HUES6 (cell line): ENCODE results near the gene MIXL1.
"Not testable (repeated sequence)": the region's sequence is repeated elsewhere in the genome, so short reads cannot be mapped to it uniquely, and the experiment has no call there.

Experiments
- H3K27ac ChIP-seq: 2 replicates; pipeline ENCODE4 v1.7.0; 2013; ENCODE audit warnings: low read depth, mild to moderate bottlenecking, low read length, inconsistent platforms
- H3K27me3 ChIP-seq: 2 replicates; pipeline ENCODE4 v1.6.1; 2013; ENCODE audit warnings: low read length; ENCODE audit not compliant: control insufficient read depth, insufficient read depth
- H3K36me3 ChIP-seq: 2 replicates; pipeline ENCODE4 v1.6.1; 2013; ENCODE audit warnings: low read length; ENCODE audit not compliant: control insufficient read depth, insufficient read depth
- H3K4me1 ChIP-seq: 2 replicates; pipeline ENCODE4 v1.6.1; 2013; ENCODE audit warnings: low read length; ENCODE audit not compliant: control insufficient read depth, insufficient read depth
- H3K4me3 ChIP-seq: 2 replicates; pipeline ENCODE4 v1.5.1; 2013; ENCODE audit warnings: low read depth, low read length
- H3K9ac ChIP-seq: one replicate; pipeline ENCODE4 v1.6.1; 2013; ENCODE audit warnings: mild to moderate bottlenecking, low read length
- H3K9me3 ChIP-seq: 2 replicates; pipeline ENCODE4 v1.6.1; 2013; ENCODE audit warnings: low read depth, low read length; ENCODE audit not compliant: control insufficient read depth, insufficient read depth

MIXL1 gene

GRCh38 chr1:226202246-226202645 is 21.2 kb upstream of the MIXL1 start:
- Histone ChIP-seq H3K4me1 (peaks cover 18% of the 10 kb centered on the region), H3K27me3 (no peaks in the 10 kb centered on the region), H3K4me3 (no peak overlapping the region), H3K36me3 (no peaks in the 10 kb centered on the region), H3K9me3 (no peaks in the 10 kb centered on the region), H3K27ac (no peak overlapping the region; the same call in 1 of the 2 replicates), H3K9ac (no peak overlapping the region)

DNA sequence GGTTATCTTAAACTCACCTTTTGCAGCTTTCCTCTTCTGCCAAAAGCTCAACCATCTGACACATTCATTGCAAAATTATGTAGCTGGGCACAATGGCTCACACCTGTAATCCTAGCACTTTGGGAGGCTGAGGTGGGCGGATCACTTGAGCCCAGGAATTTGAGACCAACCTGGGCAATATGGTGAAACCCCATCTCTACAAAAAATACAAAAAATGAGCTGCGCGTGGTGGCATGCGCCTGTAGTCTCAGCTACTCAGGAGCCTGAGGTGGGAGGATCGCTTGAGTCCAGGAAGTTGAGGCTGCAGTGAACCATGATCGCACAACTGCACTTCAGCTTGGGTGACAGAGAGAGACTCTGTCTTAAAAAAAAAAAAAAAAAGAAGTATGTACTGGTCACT is 20.8 kb upstream of the MIXL1 start:
- not testable (repeated sequence) for H3K4me3 ChIP-seq, H3K9ac ChIP-seq, H3K36me3 ChIP-seq, H3K27ac ChIP-seq, H3K27me3 ChIP-seq, H3K9me3 ChIP-seq
- peaks cover 18% of the 10 kb centered on the region for H3K4me1 ChIP-seq

- Histone ChIP-seq H3K4me3 (no peak overlapping the region), H3K36me3 (no peaks in the 10 kb centered on the region), H3K9ac (no peak overlapping the region)
Measured at GRCh38 chr1:226203240-226203639, 20.2 kb upstream of the MIXL1 start.

DNA sequence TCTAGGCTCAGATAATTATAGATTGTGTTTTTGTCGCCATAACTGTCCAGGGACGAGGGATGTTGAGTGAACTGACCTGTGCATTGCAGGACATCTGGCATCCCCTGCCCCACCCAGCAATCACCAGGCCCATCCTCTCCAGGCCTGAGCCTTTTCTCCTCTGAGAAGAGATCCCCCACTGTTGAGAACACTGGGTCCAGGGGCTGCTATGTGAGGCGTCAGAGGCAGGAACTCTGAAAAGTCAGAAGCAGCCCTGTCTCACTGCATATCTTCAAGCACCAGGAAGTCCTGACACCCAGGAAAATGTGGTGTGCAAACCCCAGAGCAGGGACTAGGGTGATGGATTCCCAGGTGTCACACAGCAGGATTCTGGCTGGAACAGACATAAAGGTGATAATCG is 19.8 kb upstream of the MIXL1 start:
- no peaks in the 10 kb centered on the region for H3K36me3 ChIP-seq
- H3K9me3 ChIP-seq: no peaks in the 10 kb centered on the region
- no peak overlapping the region for H3K4me3 ChIP-seq
- peaks cover 20% of the 10 kb centered on the region for H3K4me1 ChIP-seq
- no peak overlapping the region for H3K27ac ChIP-seq
- no peak overlapping the region for H3K9ac ChIP-seq
- H3K27me3 ChIP-seq: no peaks in the 10 kb centered on the region

More at GRCh38 chr1:226203240-226203639, 20.2 kb upstream of the MIXL1 start:
- H3K27ac ChIP-seq: no peak overlapping the region
- no peaks in the 10 kb centered on the region for H3K27me3 ChIP-seq
- peaks cover 20% of the 10 kb centered on the region for H3K4me1 ChIP-seq
- H3K9me3 ChIP-seq: no peaks in the 10 kb centered on the region

GRCh38 chr1:226204198-226204597 is 19.3 kb upstream of the MIXL1 start:
- Histone ChIP-seq H3K9ac (no peak overlapping the region), H3K27ac (no peak overlapping the region), H3K9me3 (no peaks in the 10 kb centered on the region), H3K4me1 (peaks cover 21% of the 10 kb centered on the region), H3K36me3 (no peaks in the 10 kb centered on the region), H3K4me3 (no peak overlapping the region), H3K27me3 (no peaks in the 10 kb centered on the region)

DNA sequence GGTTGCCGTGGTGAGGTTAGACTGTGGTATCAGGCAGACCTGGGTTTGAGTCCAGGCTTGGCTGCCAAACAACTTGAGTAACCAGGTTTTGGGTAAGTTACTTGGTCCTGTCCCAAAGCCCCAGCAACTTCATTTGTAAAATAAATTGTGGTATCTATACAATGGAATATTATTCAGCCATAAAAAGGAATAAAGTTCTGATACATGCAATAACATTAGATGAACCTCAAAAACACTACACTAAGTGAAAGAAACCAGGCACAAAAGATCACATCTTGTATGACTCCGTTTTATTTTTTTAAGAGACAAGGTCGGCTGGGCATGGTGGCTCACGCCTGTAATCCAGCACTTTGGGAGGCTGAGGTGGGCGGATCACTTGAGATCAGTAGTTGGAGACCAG is 16.4 kb upstream of the MIXL1 start:
- Histone ChIP-seq H3K27ac (no peak overlapping the region), H3K4me3 (no peak overlapping the region)

DNA sequence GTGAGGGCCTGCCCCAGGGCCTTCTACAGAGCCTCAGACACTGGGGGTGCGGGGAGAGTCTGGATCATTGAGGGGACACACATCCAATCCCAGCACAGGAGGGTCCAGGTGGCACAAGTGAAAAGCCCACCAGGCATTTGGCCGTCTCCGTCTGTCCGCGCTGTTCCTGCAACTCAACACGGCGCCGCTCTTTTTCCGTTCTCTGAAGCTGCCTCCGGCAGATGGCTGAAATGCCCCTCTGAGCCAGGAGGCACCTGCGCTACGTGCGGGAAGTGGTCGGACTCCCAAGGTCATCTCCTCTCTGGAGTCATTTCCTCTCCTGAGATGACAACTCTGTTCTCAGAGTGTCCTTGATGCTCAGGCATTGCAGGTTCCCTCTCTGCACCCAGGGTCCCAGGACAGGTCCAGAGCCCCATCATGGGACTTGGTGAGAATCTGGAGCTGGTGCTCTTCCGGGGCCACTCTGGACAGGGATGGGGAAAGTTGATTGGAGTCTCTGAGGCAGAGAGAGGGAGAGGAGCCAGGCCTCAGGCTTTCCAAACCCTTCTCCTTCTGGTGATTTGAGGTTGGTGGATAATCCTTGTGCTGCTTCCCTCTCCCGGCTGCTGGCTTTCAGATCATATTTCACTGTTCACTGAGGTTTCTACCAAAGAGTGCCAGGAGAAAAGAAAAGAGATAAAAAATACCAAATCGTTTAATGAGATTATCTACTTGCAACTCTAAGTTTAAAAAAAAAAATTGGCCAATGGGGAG is 14.0 kb upstream of the MIXL1 start:
- H3K4me1 ChIP-seq: peaks cover 40% of the 10 kb centered on the region
- H3K4me3 ChIP-seq: no peak overlapping the region
- H3K9ac ChIP-seq: no peak overlapping the region
- H3K27me3 ChIP-seq: no peaks in the 10 kb centered on the region
- no peaks in the 10 kb centered on the region for H3K36me3 ChIP-seq
- H3K27ac ChIP-seq: peak overlapping the region; percentile 66; the same call in 1 of the 2 replicates
- no peaks in the 10 kb centered on the region for H3K9me3 ChIP-seq

More for the DNA sequence above, 16.4 kb upstream of the MIXL1 start:
- Histone ChIP-seq H3K36me3 (no peaks in the 10 kb centered on the region), H3K27me3 (no peaks in the 10 kb centered on the region), H3K9me3 (no peaks in the 10 kb centered on the region), H3K4me1 (peaks cover 40% of the 10 kb centered on the region), H3K9ac (no peak overlapping the region)

GRCh38 chr1:226210571-226211176 is 12.8 kb upstream of the MIXL1 start:
- H3K4me3 ChIP-seq: no peak overlapping the region
- H3K27me3 ChIP-seq: no peaks in the 10 kb centered on the region
- peaks cover 52% of the 10 kb centered on the region for H3K4me1 ChIP-seq
- peak overlapping the region; percentile 60; the same call in 1 of the 2 replicates for H3K27ac ChIP-seq
- peak overlapping the region; percentile 55 for H3K9ac ChIP-seq
- H3K9me3 ChIP-seq: no peaks in the 10 kb centered on the region
- no peaks in the 10 kb centered on the region for H3K36me3 ChIP-seq

DNA sequence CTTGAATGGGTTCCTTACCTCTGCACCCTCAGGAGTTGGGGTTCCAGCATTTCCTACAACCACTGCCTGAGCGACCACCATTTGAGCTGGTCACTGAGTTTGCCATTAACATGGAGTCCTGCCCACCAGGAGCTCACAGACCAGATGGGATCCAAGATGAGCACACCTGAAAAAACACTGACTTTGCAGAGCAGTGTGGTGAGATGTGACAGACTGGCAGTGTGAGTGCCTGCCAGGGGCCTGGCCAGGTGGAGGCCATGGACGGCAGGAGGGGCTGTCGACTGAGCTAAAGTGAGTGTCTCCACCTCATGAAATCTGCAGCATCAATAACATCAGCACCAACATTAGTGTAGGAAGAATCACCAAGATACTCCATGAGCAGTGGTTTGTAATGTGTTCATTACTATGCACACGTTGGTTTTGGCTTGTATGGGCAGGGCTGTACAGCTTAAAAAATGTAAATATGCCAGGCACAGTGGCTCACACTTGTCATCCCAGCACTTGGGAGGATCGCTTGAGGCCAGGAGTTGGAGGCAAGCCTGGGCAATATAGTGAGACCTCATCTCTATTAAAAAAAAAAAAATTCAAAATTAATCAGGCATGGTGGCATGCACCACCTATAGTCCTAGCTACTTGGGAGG is 12.2 kb upstream of the MIXL1 start:
- no peaks in the 10 kb centered on the region for H3K27me3 ChIP-seq
- no peak overlapping the region; the same call in 1 of the 2 replicates for H3K4me3 ChIP-seq
- H3K9ac ChIP-seq: peak overlapping the region; percentile 55
- peak overlapping the region; percentile 60; the same call in 1 of the 2 replicates for H3K27ac ChIP-seq
- H3K4me1 ChIP-seq: peaks cover 58% of the 10 kb centered on the region
- no peaks in the 10 kb centered on the region for H3K9me3 ChIP-seq
- no peaks in the 10 kb centered on the region for H3K36me3 ChIP-seq

GRCh38 chr1:226212545-226212944 is 10.9 kb upstream of the MIXL1 start:
- H3K27me3 ChIP-seq: no peaks in the 10 kb centered on the region
- no peaks in the 10 kb centered on the region for H3K9me3 ChIP-seq
- H3K4me1 ChIP-seq: peaks cover 69% of the 10 kb centered on the region
- no peak overlapping the region for H3K4me3 ChIP-seq
- no peaks in the 10 kb centered on the region for H3K36me3 ChIP-seq
- peak overlapping the region; percentile 44; the same call in 1 of the 2 replicates for H3K27ac ChIP-seq
- H3K9ac ChIP-seq: peak overlapping the region; percentile 5

GRCh38 chr1:226215239-226215638 is 8.2 kb upstream of the MIXL1 start:
- Histone ChIP-seq H3K9me3 (no peaks in the 10 kb centered on the region), H3K4me1 (peaks cover 62% of the 10 kb centered on the region), H3K9ac (peak overlapping the region; percentile 35), H3K36me3 (no peaks in the 10 kb centered on the region), H3K27ac (peak overlapping the region; percentile 63; the same call in 1 of the 2 replicates), H3K27me3 (no peaks in the 10 kb centered on the region), H3K4me3 (no peak overlapping the region)
